ENCODE data around the gene CNMD.
"Not testable (repeated sequence)": the region's sequence is repeated elsewhere in the genome, so short reads cannot be mapped to it uniquely, and the experiment has no call there.

The CNMD gene

GRCh38 chr13:52686376-52686775, 53.2 kb downstream of the CNMD start:
- DNase-seq (ENCODE audit: low read depth, low spot score) = no peak

GRCh38 chr13:52685806-52686205, 53.8 kb downstream of the CNMD start:
- DNase-seq (ENCODE audit: low read depth, low spot score) = not testable (repeated sequence)

GRCh38 chr13:52677823-52678222, 61.8 kb downstream of the CNMD start:
- no peak for DNase-seq (ENCODE audit: low read depth, low spot score)

- DNase-seq (ENCODE audit: low read depth, low spot score) = no peak
Measured at GRCh38 chr13:52673465-52673864, 66.2 kb downstream of the CNMD start.

- DNase-seq (ENCODE audit: low read depth, low spot score) = no peak
Measured at GRCh38 chr13:52670726-52671125, 68.9 kb downstream of the CNMD start.

GRCh38 chr13:52669677-52670076, 69.9 kb downstream of the CNMD start:
- no peak for DNase-seq (ENCODE audit: low read depth, low spot score)

- DNase-seq (ENCODE audit: low read depth, low spot score) = no peak
Measured at GRCh38 chr13:52665325-52665724, 74.3 kb downstream of the CNMD start.

- DNase-seq (ENCODE audit: low read depth, low spot score) = no peak
Measured at GRCh38 chr13:52664272-52664671, 75.3 kb downstream of the CNMD start.

GRCh38 chr13:52659340-52659739, 80.3 kb downstream of the CNMD start:
- DNase-seq (ENCODE audit: low read depth, low spot score) = no peak
